ENCODE measurements around the gene C5orf24.

The C5orf24 gene

DNA sequence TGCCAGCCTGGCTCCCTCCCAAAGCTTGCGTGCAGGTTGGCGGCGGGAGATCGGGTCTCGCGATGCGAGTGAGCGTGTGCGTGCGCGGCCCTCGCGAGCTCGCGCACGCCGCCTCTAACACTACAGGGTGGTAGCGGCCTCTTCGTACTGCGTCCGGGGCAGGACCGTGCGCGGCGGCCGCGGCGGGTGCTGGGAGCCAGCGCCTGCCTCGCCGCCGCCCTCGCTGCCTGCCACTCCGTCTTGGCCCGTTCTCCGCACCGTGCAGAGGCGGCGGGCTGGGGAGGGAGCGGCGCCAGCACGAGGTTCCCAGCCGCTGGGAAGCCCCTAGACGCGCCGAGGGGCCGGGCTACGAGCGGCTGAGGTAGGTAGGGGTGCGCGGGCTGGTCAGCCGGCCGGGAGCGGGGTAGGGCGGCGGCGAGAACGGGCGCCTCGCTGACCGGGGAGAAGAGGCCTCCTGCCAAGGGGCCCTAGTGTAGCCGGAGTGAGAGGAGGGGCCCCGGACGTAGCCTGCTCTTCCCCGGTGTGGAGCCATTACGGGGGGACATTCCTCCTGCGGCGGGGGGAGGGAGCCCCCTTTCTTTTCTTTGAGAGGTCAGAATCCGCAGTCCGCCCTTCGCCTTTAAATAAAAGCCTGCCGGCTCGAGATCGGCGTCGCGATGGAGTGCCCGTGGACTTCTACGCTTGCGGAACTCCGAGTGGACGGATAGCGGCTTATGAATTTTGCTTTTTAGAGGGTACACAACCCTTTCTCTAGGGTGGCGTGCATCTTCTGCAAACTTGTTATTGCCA lies at the start of gene C5orf24:
Gene C5orf24 (plus strand): TSS at position 117 of the 789 bp plus-strand sequence. CDS start 8,933 bp downstream, outside the sequence.
- no peak for TF ChIP-seq CTCF (IDR thresholded peaks at IDR 0.05; ENCODE audit: low read depth, low read length, missing control alignments)
- DNase-seq (ENCODE audit: low read depth): peak; percentile 88
- peak within 1 kb of the TSS; percentile 87 for H3K4me3 ChIP-seq (ENCODE audit: low read depth, low read length)

DNA sequence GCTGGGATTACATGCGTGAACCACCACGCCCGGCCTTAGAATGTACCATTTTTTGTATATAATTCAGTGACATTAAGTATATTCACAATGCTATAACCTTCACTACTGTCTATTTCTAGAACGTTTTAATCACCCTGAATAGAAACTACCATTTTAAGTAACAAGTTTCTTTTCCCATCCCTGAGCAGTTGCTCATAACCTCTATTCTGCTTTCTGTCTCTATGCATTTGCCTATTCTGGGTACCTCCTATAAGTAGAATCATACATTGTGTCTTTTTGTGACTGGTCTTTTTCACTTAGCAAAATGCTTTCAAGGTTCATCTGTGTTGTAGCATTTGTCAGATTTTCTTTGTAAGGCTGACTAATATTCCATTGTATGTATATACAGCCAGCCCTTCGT lies 47.3 kb upstream of the C5orf24 start:
- H3K4me3 ChIP-seq (ENCODE audit: low read depth, low read length): no peak overlapping the region
- TF ChIP-seq CTCF (IDR thresholded peaks at IDR 0.05; ENCODE audit: low read depth, low read length, missing control alignments): no peak
- peak; percentile 4 for DNase-seq (ENCODE audit: low read depth)

DNA sequence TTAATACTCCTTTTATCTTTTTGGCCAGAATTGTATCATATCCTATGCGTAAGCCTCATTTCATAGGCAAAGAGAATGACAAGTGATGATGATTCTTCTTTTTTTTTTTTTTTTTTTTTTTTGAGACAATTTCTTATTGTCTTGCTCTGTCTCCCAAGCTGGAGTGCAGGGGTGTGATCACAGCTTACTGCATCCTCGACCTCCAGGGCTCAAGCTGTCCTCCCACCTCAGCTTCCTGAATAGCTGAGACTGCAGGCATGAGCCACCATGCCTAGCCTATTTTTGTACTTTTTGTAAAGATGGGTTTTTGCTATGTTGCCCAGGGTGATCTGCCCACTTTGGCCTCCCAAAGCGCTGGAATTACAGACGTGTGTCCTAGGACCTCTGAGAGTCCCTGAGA lies 41.9 kb upstream of the C5orf24 start:
- H3K4me3 ChIP-seq (ENCODE audit: low read depth, low read length): no peak overlapping the region
- DNase-seq (ENCODE audit: low read depth): no peak
- no peak for TF ChIP-seq CTCF (IDR thresholded peaks at IDR 0.05; ENCODE audit: low read depth, low read length, missing control alignments)

DNA sequence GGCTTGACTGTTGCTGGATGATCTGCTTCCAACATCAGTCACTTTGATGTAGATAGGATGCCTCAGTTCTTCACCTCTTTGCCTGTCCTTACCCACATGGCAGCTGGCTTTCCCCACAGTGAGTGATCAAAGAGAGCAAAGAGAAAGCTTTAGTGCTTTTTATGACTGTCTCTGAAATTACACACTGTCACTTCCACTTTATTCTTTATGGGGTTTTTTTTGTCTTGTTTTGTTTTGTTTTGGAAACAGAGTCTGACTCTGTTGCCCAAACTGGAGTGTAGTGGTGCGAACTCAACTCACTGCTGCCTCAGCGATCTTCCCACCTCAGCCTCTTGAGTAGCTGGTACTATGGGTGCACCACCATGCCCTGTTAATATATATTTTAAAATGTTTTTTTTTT lies 32.4 kb upstream of the C5orf24 start:
- no peak for TF ChIP-seq CTCF (IDR thresholded peaks at IDR 0.05; ENCODE audit: low read depth, low read length, missing control alignments)
- H3K4me3 ChIP-seq (ENCODE audit: low read depth, low read length): no peak overlapping the region
- DNase-seq (ENCODE audit: low read depth): peak; percentile 5

- no peak for TF ChIP-seq CTCF (IDR thresholded peaks at IDR 0.05; ENCODE audit: low read depth, low read length, missing control alignments)
- no peak overlapping the region for H3K4me3 ChIP-seq (ENCODE audit: low read depth, low read length)
- peak; percentile 10 for DNase-seq (ENCODE audit: low read depth)
These were observed 31.9 kb upstream of the C5orf24 start for GRCh38 chr5:134813827-134814226.

GRCh38 chr5:134817006-134817405 lies 28.8 kb upstream of the C5orf24 start:
- no peak for TF ChIP-seq CTCF (IDR thresholded peaks at IDR 0.05; ENCODE audit: low read depth, low read length, missing control alignments)
- H3K4me3 ChIP-seq (ENCODE audit: low read depth, low read length): no peak overlapping the region
- no peak for DNase-seq (ENCODE audit: low read depth)

GRCh38 chr5:134818776-134819175 lies 27.0 kb upstream of the C5orf24 start:
- no peak overlapping the region for H3K4me3 ChIP-seq (ENCODE audit: low read depth, low read length)
- no peak for TF ChIP-seq CTCF (IDR thresholded peaks at IDR 0.05; ENCODE audit: low read depth, low read length, missing control alignments)
- no peak for DNase-seq (ENCODE audit: low read depth)
